Fibroblast of lung (primary cell): ENCODE measurements around the gene CDX1.

Experiments
- EZH2 ChIP-seq: IDR thresholded peaks from 2 replicates; pipeline ENCODE4 v1.5.1; 2012; ENCODE audit warnings: low read length, control low read depth, mild to moderate bottlenecking; ENCODE audit errors: missing control alignments
- TF ChIP-seq, protein P1 (sequence below), 2 donors: IDR thresholded peaks in 1 of 2; conservative IDR thresholded peaks in 1 of 2; 1 replicate in 1 of 2; 2 replicates in 1 of 2; pipeline ENCODE4 v1.5.1; 2011 to 2012; ENCODE audit warnings: low read length in 2 of 2, control low read depth in 1 of 2, inconsistent platforms in 1 of 2, low read depth in 1 of 2, mild to moderate bottlenecking in 1 of 2

DNA sequence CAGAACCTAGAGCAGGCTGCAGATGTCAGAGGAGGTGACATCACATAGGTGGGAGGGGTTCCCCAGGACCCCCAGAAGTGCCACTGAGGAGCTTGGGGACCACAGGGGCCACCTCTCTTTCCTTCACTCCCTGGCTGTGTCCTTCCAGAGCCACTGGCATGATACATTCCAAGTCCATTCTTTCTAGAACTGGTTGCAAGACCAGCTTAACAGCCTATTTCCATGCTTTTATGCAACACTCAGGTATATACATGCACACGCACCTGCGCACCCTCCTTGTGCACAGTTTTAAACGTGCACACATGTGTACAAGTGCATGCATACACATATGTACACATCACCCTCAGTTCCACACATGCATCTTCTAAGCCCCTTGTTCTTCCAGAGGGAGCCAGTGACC lies 63.0 kb downstream of the CDX1 start:
- TF ChIP-seq, protein P1, sequence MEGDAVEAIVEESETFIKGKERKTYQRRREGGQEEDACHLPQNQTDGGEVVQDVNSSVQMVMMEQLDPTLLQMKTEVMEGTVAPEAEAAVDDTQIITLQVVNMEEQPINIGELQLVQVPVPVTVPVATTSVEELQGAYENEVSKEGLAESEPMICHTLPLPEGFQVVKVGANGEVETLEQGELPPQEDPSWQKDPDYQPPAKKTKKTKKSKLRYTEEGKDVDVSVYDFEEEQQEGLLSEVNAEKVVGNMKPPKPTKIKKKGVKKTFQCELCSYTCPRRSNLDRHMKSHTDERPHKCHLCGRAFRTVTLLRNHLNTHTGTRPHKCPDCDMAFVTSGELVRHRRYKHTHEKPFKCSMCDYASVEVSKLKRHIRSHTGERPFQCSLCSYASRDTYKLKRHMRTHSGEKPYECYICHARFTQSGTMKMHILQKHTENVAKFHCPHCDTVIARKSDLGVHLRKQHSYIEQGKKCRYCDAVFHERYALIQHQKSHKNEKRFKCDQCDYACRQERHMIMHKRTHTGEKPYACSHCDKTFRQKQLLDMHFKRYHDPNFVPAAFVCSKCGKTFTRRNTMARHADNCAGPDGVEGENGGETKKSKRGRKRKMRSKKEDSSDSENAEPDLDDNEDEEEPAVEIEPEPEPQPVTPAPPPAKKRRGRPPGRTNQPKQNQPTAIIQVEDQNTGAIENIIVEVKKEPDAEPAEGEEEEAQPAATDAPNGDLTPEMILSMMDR (conservative IDR thresholded peaks at IDR 0.05 in 1 of 2, IDR thresholded peaks at IDR 0.05 in 1 of 2; ENCODE audit: low read depth in 1 of 2, low read length in 2 of 2) = no peak
- TF ChIP-seq EZH2 = no peak
